ENCODE data around the gene NGEF. TPM values are rescaled to one million over a fixed set of nuclear protein-coding genes. Genes with fewer than 3 reads are reported as not detected.

NGEF gene
- total RNA-seq, 1 donor from 2014 or later: 0.16 TPM

DNA sequence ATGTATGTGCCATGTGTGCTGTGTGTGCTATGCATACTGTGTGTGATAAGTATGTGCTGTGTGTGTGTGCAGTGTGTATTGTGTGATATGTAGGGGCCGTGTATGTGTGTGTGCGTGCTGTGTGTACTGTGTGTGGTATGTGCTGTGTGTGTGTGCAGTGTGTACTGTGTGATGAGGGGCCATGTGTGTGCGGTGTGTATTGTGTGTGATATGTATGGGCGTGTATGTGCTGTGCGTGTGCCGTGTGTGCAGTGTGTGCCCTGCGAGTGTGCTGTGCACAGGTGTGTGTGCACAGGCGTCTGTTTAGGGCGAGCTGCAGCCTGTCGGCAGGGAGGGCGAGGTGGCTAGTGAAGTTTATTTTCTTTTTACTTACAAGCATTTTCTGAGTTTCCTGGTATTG is 126.9 kb downstream of the NGEF start:
- Histone ChIP-seq H3K4me3 (ENCODE audit: insufficient read depth, low read depth, low read length) (no peak overlapping the region), H3K4me1 (ENCODE audit: insufficient read depth, low read length) (peaks cover 6% of the 10 kb centered on the region), H3K36me3 (ENCODE audit: insufficient read depth, low read length) (no peaks in the 10 kb centered on the region), H3K9me3 (ENCODE audit: insufficient read depth, low read depth, low read length) (no peaks in the 10 kb centered on the region), H3K27ac (ENCODE audit: low read depth, low read length) (no peak overlapping the region), H3K9ac (ENCODE audit: low read length) (no peak overlapping the region), H4K20me1 (ENCODE audit: insufficient read depth, low read length) (no peaks in the 10 kb centered on the region), H3K79me2 (ENCODE audit: insufficient read depth, low read length) (no peaks in the 10 kb centered on the region), H3K4me2 (ENCODE audit: low read length) (no peak overlapping the region), H2AFZ (ENCODE audit: low read depth, low read length) (no peak overlapping the region), H3K27me3 (ENCODE audit: insufficient read depth, low read length) (no peaks in the 10 kb centered on the region)
- DNase-seq (ENCODE audit: low read depth): no peak
- no peak for FAIRE-seq
- TF ChIP-seq, protein P1, sequence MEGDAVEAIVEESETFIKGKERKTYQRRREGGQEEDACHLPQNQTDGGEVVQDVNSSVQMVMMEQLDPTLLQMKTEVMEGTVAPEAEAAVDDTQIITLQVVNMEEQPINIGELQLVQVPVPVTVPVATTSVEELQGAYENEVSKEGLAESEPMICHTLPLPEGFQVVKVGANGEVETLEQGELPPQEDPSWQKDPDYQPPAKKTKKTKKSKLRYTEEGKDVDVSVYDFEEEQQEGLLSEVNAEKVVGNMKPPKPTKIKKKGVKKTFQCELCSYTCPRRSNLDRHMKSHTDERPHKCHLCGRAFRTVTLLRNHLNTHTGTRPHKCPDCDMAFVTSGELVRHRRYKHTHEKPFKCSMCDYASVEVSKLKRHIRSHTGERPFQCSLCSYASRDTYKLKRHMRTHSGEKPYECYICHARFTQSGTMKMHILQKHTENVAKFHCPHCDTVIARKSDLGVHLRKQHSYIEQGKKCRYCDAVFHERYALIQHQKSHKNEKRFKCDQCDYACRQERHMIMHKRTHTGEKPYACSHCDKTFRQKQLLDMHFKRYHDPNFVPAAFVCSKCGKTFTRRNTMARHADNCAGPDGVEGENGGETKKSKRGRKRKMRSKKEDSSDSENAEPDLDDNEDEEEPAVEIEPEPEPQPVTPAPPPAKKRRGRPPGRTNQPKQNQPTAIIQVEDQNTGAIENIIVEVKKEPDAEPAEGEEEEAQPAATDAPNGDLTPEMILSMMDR (IDR thresholded peaks at IDR 0.05; ENCODE audit: insufficient read depth, low read depth, low read length): no peak
- no peak for TF ChIP-seq EZH2 (IDR thresholded peaks at IDR 0.05; ENCODE audit: insufficient read depth, low read length)
- peaks cover 42% of the 10 kb centered on the region for H3K27me3 Mint-ChIP-seq (ENCODE audit: low read depth, unreplicated experiment)
- H3K27ac Mint-ChIP-seq (ENCODE audit: unreplicated experiment): no peak overlapping the region
- peaks cover 1% of the 10 kb centered on the region for H3K9me3 Mint-ChIP-seq (ENCODE audit: unreplicated experiment)
- H3K4me3 Mint-ChIP-seq (ENCODE audit: unreplicated experiment): no peak overlapping the region
- H3K36me3 Mint-ChIP-seq (ENCODE audit: low read depth, unreplicated experiment): no peaks in the 10 kb centered on the region
- H3K4me1 Mint-ChIP-seq (ENCODE audit: low read depth, unreplicated experiment): peaks cover 9% of the 10 kb centered on the region

DNA sequence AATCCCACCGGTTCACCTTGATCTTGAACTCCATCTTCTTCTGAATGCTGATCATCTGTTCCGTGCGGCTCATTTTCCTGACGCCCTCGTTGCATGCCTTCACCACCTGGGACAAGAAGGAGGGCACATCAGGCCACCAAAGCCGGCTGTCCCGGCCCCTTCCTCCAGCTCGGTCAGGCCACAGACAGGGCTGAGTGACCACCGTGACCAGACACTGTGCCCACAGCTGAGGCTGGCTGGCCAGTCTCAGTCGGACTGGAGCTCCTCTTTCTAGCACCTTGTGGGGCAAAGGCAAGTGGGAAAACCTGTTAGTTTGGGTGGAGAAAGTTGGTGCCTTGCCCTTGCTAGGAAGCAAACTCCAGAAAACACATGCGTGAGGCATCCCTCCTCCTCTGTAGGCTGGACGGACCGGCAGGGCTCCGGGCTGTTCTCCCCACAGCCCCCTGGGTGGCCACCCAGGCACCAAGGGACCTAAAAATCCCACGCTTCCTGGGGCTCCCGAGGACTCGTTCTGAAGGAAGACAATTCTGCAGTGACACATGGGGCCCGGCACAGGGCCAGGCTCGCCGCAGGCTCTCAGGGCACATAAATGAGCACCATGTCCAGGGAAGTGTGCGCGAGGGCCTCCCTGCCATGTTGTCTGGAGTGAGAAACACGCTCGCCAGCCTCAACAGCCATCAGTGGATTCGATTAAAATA is 127.6 kb downstream of the NGEF start:
- H3K4me1 ChIP-seq (ENCODE audit: insufficient read depth, low read length): no peaks in the 10 kb centered on the region
- no peak overlapping the region for H3K4me3 ChIP-seq (ENCODE audit: insufficient read depth, low read depth, low read length)
- H3K27me3 ChIP-seq (ENCODE audit: insufficient read depth, low read length): no peaks in the 10 kb centered on the region
- H3K36me3 ChIP-seq (ENCODE audit: insufficient read depth, low read length): no peaks in the 10 kb centered on the region
- no peak for FAIRE-seq
- no peak for DNase-seq (ENCODE audit: low read depth)
- no peaks in the 10 kb centered on the region for H3K9me3 ChIP-seq (ENCODE audit: insufficient read depth, low read depth, low read length)
- no peak overlapping the region for H3K4me2 ChIP-seq (ENCODE audit: low read length)
- H3K9ac ChIP-seq (ENCODE audit: low read length): no peak overlapping the region
- H3K36me3 Mint-ChIP-seq (ENCODE audit: low read depth, unreplicated experiment): no peaks in the 10 kb centered on the region
- no peaks in the 10 kb centered on the region for H4K20me1 ChIP-seq (ENCODE audit: insufficient read depth, low read length)
- H3K27ac Mint-ChIP-seq (ENCODE audit: unreplicated experiment): no peak overlapping the region
- peaks cover 38% of the 10 kb centered on the region for H3K27me3 Mint-ChIP-seq (ENCODE audit: low read depth, unreplicated experiment)
- no peak overlapping the region for H3K4me3 Mint-ChIP-seq (ENCODE audit: unreplicated experiment)
- no peak overlapping the region for H2AFZ ChIP-seq (ENCODE audit: low read depth, low read length)
- TF ChIP-seq, protein P1 (IDR thresholded peaks at IDR 0.05; ENCODE audit: insufficient read depth, low read depth, low read length): no peak
- no peak for TF ChIP-seq EZH2 (IDR thresholded peaks at IDR 0.05; ENCODE audit: insufficient read depth, low read length)
- H3K9me3 Mint-ChIP-seq (ENCODE audit: unreplicated experiment): peaks cover 1% of the 10 kb centered on the region
- no peak overlapping the region for H3K27ac ChIP-seq (ENCODE audit: low read depth, low read length)
- peaks cover 1% of the 10 kb centered on the region for H3K4me1 Mint-ChIP-seq (ENCODE audit: low read depth, unreplicated experiment)
- no peaks in the 10 kb centered on the region for H3K79me2 ChIP-seq (ENCODE audit: insufficient read depth, low read length)

DNA sequence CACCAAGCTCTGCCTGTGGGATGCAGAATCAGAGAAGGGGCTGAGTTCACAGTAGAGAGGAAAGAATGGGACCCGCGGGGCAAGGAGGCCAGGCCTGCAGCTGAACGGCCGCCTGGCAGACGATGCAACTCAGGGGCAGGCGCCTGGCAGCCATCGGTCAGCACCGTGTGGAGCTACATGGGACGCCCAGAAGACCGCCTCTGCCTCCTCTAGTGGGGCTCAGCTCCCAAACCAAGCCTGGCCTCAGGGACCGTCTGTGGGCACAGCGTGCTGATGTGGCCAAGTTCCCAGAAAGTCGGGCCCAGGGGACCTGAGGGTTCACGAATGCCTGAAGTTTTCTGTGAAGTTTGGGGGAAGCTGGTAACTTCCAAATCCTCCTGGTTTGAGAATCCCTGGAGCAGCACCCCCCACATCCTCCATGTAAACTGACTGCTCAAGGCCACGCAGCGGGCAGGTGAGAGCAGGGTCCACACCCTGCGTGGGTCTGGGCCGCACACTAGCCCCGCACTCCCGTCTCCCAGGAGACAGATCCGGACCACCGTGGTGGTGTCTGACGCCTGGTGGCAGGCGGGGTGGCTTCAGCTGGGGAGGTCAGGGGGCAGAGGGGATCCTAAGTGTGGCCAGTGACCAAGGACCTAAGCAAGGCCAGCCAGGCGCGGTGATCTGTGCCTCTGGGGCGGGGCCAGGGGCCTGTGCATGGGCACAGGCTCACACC is 128.3 kb downstream of the NGEF start:
- Histone ChIP-seq H3K4me2 (ENCODE audit: low read length) (no peak overlapping the region), H3K9me3 (ENCODE audit: insufficient read depth, low read depth, low read length) (no peaks in the 10 kb centered on the region), H3K79me2 (ENCODE audit: insufficient read depth, low read length) (no peaks in the 10 kb centered on the region), H3K27ac (ENCODE audit: low read depth, low read length) (no peak overlapping the region), H4K20me1 (ENCODE audit: insufficient read depth, low read length) (no peaks in the 10 kb centered on the region), H3K36me3 (ENCODE audit: insufficient read depth, low read length) (no peaks in the 10 kb centered on the region), H3K4me3 (ENCODE audit: insufficient read depth, low read depth, low read length) (no peak overlapping the region), H3K4me1 (ENCODE audit: insufficient read depth, low read length) (no peaks in the 10 kb centered on the region), H2AFZ (ENCODE audit: low read depth, low read length) (no peak overlapping the region), H3K27me3 (ENCODE audit: insufficient read depth, low read length) (no peaks in the 10 kb centered on the region), H3K9ac (ENCODE audit: low read length) (no peak overlapping the region)
- DNase-seq (ENCODE audit: low read depth) (no peak), FAIRE-seq (no peak)
- Mint-ChIP-seq H3K4me1 (ENCODE audit: low read depth, unreplicated experiment) (no peaks in the 10 kb centered on the region), H3K9me3 (ENCODE audit: unreplicated experiment) (peaks cover under 1% of the 10 kb centered on the region), H3K27me3 (ENCODE audit: low read depth, unreplicated experiment) (peaks cover 36% of the 10 kb centered on the region), H3K27ac (ENCODE audit: unreplicated experiment) (no peak overlapping the region), H3K36me3 (ENCODE audit: low read depth, unreplicated experiment) (no peaks in the 10 kb centered on the region), H3K4me3 (ENCODE audit: unreplicated experiment) (no peak overlapping the region)
- no peak for TF ChIP-seq EZH2 (IDR thresholded peaks at IDR 0.05; ENCODE audit: insufficient read depth, low read length)
- TF ChIP-seq, protein P1 (IDR thresholded peaks at IDR 0.05; ENCODE audit: insufficient read depth, low read depth, low read length): no peak
